ENCODE results near the gene PHTF2. TPM values are rescaled to one million over a fixed set of nuclear protein-coding genes. Genes with fewer than 3 reads are reported as not detected.

The PHTF2 gene
- polyA plus RNA-seq, 1 of the 3 experiments (the other 2 are of a cell fraction): 21.2 TPM

DNA sequence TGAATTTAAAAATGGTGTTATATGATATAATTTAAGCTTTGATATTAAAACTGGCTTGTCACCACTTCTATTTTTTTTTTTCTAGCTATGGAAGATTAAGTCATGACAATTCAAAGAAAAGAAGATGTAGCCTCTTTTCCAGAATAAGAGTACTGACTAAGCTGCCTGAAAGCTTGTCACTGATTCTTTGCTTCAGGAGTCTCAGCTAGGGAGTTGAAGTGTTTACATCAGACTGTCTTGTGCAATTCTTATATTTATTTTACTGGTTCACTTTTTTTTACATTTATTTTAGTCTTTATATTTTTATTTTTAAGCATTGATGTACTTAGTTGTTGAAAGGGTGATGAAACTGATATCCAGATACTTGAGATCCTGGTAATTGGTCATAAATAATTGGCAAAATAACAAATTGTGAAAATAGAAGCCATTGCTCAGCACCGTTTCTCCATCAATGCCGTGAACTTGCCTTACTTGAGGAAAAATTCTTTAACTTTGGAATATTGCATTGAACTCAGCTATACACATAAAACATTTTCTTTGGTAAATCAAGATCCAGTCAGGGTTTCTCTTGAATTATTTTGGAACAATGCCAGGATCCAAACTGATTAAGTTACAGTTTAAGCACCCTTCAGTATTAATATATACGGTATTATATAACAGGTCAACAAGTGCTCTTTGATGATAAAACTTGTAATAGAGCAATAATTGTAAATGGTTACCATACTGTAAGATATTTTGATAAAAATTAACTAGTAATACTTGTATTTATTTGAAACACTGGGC is 156.4 kb downstream of the PHTF2 start:
- Histone ChIP-seq H3K9me2 (no peaks in the 10 kb centered on the region), H3K9ac (no peak overlapping the region), H4K20me1 (ENCODE audit: insufficient read depth) (no peaks in the 10 kb centered on the region), H3K36me3 (replicated peaks in 1 of 2; ENCODE audit: control insufficient read depth in 1 of 2, insufficient read depth in 2 of 2, low read length in 1 of 2) (peaks cover 19 to 23% of the 10 kb centered on the region in 2 experiments), H3K4me3 (ENCODE audit: low read depth in 2 of 2, low read length in 1 of 2) (no peak overlapping the region), H3K27me3 (ENCODE audit: insufficient read depth) (no peaks in the 10 kb centered on the region), H3K4me2 (no peak overlapping the region), H3K9me3 (no peaks in the 10 kb centered on the region; the same call in 1 of the 2 replicates), H3K4me1 (ENCODE audit: control insufficient read depth in 1 of 2, insufficient read depth in 2 of 2, low read depth in 1 of 2, low read length in 1 of 2) (no peaks in the 10 kb centered on the region; a peak in 1 of 4 replicates), H3F3A (replicated peaks; ENCODE audit: insufficient read depth) (no peaks in the 10 kb centered on the region), H3K27ac (ENCODE audit: low read depth in 2 of 2, low read length in 1 of 2) (no peak overlapping the region), H3K79me2 (ENCODE audit: insufficient read depth) (no peaks in the 10 kb centered on the region), H2AFZ (ENCODE audit: low read depth) (no peak overlapping the region)
- ChIA-PET CTCF (interaction anchor here (1.3 kb wide), 1 partner anchor 65 kb away, joined by 3 read pairs; no protein-coding TSS in a partner anchor), POLR2A (no interaction called here)
- WGBS (ENCODE audit: low lambda C conversion rate): 96% methylated on average over 3 of the region's 3 CpGs
- TF ChIP-seq EZH2phosphoT487 (IDR thresholded peaks at IDR 0.05; ENCODE audit: borderline replicate concordance, low read depth) (no peak), MXI1 (IDR thresholded peaks at IDR 0.05; ENCODE audit: low read depth, low read length) (no peak), TEAD4 (IDR thresholded peaks at IDR 0.05; ENCODE audit: borderline replicate concordance, insufficient read depth) (no peak), NFIC (IDR thresholded peaks at IDR 0.05; ENCODE audit: borderline replicate concordance) (no peak), CHD2 (IDR thresholded peaks at IDR 0.05; ENCODE audit: low read length, partially characterized antibody) (no peak), EP300 (IDR thresholded peaks at IDR 0.05; ENCODE audit: borderline replicate concordance in 1 of 2, low read depth in 1 of 2, low read length in 1 of 2) (no peak), GABPA (IDR thresholded peaks at IDR 0.05; ENCODE audit: low read depth) (no peak), SMC3 (IDR thresholded peaks at IDR 0.05; ENCODE audit: low read depth, low read length) (no peak), SIN3A (IDR thresholded peaks at IDR 0.05; ENCODE audit: borderline replicate concordance, low read depth, low read length) (no peak), FOSL2 (IDR thresholded peaks at IDR 0.05; ENCODE audit: borderline replicate concordance, low read depth) (no peak), ELF1 (IDR thresholded peaks at IDR 0.05) (no peak)
- TF ChIP-seq, protein P1, sequence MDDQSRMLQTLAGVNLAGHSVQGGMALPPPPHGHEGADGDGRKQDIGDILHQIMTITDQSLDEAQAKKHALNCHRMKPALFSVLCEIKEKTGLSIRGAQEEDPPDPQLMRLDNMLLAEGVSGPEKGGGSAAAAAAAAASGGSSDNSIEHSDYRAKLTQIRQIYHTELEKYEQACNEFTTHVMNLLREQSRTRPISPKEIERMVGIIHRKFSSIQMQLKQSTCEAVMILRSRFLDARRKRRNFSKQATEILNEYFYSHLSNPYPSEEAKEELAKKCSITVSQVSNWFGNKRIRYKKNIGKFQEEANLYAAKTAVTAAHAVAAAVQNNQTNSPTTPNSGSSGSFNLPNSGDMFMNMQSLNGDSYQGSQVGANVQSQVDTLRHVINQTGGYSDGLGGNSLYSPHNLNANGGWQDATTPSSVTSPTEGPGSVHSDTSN (IDR thresholded peaks at IDR 0.05): no peak
- TF ChIP-seq, protein P2, sequence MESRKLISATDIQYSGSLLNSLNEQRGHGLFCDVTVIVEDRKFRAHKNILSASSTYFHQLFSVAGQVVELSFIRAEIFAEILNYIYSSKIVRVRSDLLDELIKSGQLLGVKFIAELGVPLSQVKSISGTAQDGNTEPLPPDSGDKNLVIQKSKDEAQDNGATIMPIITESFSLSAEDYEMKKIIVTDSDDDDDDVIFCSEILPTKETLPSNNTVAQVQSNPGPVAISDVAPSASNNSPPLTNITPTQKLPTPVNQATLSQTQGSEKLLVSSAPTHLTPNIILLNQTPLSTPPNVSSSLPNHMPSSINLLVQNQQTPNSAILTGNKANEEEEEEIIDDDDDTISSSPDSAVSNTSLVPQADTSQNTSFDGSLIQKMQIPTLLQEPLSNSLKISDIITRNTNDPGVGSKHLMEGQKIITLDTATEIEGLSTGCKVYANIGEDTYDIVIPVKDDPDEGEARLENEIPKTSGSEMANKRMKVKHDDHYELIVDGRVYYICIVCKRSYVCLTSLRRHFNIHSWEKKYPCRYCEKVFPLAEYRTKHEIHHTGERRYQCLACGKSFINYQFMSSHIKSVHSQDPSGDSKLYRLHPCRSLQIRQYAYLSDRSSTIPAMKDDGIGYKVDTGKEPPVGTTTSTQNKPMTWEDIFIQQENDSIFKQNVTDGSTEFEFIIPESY (IDR thresholded peaks at IDR 0.05; ENCODE audit: borderline replicate concordance, low read depth): no peak
- TF ChIP-seq, protein P3, sequence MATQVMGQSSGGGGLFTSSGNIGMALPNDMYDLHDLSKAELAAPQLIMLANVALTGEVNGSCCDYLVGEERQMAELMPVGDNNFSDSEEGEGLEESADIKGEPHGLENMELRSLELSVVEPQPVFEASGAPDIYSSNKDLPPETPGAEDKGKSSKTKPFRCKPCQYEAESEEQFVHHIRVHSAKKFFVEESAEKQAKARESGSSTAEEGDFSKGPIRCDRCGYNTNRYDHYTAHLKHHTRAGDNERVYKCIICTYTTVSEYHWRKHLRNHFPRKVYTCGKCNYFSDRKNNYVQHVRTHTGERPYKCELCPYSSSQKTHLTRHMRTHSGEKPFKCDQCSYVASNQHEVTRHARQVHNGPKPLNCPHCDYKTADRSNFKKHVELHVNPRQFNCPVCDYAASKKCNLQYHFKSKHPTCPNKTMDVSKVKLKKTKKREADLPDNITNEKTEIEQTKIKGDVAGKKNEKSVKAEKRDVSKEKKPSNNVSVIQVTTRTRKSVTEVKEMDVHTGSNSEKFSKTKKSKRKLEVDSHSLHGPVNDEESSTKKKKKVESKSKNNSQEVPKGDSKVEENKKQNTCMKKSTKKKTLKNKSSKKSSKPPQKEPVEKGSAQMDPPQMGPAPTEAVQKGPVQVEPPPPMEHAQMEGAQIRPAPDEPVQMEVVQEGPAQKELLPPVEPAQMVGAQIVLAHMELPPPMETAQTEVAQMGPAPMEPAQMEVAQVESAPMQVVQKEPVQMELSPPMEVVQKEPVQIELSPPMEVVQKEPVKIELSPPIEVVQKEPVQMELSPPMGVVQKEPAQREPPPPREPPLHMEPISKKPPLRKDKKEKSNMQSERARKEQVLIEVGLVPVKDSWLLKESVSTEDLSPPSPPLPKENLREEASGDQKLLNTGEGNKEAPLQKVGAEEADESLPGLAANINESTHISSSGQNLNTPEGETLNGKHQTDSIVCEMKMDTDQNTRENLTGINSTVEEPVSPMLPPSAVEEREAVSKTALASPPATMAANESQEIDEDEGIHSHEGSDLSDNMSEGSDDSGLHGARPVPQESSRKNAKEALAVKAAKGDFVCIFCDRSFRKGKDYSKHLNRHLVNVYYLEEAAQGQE (IDR thresholded peaks at IDR 0.05; ENCODE audit: low read depth, low read length): no peak
- no peak for DNase-seq
